ENCODE data around the gene ENG.

The ENG gene

DNA sequence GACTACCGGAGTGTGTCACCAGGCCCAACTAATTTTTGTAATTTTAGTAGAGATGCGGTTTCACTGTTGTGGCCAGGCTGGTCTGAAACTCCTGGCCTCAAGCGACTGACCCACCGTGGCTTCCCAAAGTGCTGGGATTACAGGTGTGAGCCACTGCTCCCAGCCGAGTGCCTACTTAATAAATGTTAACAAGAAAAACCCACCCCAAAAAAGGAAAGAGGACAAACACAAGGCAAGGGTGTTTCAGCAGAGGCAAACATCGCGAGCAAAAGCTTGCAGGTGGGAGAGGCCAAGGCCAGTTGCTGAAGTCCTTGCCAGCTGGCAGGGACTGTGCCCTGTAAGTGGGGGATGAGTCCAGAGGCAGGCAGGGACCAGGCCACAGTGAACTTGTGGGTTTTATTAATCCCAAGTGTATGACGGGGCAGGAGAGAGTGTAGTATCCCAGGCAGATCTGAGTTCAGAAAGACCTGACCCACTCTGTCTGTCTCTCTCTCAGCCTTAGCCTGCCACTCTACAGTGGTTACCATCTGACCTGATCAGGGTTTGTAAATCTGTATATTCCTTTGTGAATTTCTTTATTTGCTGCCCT lies 58.1 kb downstream of the ENG start:
- peak; percentile 26; the same call in 1 of the 2 replicates for TF ChIP-seq ESRRG (CRISPR knock-in tag; IDR thresholded peaks at IDR 0.05)
- no peak for TF ChIP-seq ZC3H10 (CRISPR knock-in tag; IDR thresholded peaks at IDR 0.05)
- ATAC-seq: peak; percentile 51

DNA sequence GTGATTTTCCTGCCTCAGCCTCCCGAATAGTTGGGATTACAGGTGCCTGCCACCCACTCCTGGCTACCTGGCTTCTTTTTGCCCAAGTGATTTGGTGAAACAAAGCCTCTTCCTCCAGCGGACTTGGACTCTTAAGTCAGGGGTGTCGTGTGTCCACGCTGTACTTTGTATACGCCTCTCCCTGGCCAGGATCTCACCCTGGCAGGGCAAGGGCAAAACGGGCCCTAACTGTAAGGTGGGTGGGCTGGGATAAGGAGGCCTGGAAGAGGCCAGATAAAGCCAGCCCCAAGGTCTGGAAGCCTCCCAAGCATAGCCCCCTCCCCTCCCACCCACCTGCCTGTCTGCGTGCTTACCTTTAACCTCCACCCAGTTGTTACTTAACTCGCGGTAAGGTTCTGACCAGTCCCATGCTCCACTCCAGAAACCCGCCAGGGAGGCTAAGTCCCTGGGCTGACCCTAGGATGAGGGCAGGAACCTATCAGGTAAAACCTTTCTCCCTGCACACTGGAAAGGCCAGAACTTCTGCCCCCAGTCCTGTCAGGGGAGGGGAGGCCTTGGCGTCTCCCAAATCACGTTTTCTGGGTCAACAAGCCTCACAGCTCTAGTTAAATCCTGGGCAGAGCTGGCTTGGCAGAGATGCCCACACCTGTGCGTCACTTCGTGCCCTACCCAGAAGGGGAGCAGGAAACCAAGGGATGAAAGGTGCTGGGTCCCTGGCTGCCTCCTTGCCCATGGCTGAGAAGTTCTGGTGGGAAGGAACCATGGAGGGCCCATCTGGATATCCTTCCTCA lies 60.3 kb downstream of the ENG start:
- ATAC-seq: peak; percentile 17
- TF ChIP-seq ZC3H10 (CRISPR knock-in tag; IDR thresholded peaks at IDR 0.05) (no peak), TCF4 (CRISPR knock-in tag; IDR thresholded peaks at IDR 0.05; ENCODE audit: borderline replicate concordance) (no peak), SNAI2 (CRISPR knock-in tag; IDR thresholded peaks at IDR 0.05) (no peak), ESRRG (CRISPR knock-in tag; IDR thresholded peaks at IDR 0.05) (no peak), CSDC2 (CRISPR knock-in tag; IDR thresholded peaks at IDR 0.05) (no peak), TSHZ2 (CRISPR knock-in tag; IDR thresholded peaks at IDR 0.05) (no peak), PPARA (CRISPR knock-in tag; IDR thresholded peaks at IDR 0.05; ENCODE audit: borderline replicate concordance) (no peak), ZNF565 (CRISPR knock-in tag; conservative IDR thresholded peaks at IDR 0.05; ENCODE audit: low read depth) (no peak), OSR1 (CRISPR knock-in tag; IDR thresholded peaks at IDR 0.05) (no peak), ZFP30 (CRISPR knock-in tag; IDR thresholded peaks at IDR 0.05) (no peak), ISL1 (CRISPR knock-in tag; IDR thresholded peaks at IDR 0.05) (no peak), ARNTL (CRISPR knock-in tag; IDR thresholded peaks at IDR 0.05; ENCODE audit: borderline replicate concordance, low read depth) (no peak), TOX (CRISPR knock-in tag; IDR thresholded peaks at IDR 0.05; ENCODE audit: borderline replicate concordance) (no peak), BACH2 (CRISPR knock-in tag; IDR thresholded peaks at IDR 0.05; ENCODE audit: borderline replicate concordance) (no peak), RARB (CRISPR knock-in tag; IDR thresholded peaks at IDR 0.05) (no peak), ZFP3 (CRISPR knock-in tag; IDR thresholded peaks at IDR 0.05) (no peak)
- TF ChIP-seq, protein P1, sequence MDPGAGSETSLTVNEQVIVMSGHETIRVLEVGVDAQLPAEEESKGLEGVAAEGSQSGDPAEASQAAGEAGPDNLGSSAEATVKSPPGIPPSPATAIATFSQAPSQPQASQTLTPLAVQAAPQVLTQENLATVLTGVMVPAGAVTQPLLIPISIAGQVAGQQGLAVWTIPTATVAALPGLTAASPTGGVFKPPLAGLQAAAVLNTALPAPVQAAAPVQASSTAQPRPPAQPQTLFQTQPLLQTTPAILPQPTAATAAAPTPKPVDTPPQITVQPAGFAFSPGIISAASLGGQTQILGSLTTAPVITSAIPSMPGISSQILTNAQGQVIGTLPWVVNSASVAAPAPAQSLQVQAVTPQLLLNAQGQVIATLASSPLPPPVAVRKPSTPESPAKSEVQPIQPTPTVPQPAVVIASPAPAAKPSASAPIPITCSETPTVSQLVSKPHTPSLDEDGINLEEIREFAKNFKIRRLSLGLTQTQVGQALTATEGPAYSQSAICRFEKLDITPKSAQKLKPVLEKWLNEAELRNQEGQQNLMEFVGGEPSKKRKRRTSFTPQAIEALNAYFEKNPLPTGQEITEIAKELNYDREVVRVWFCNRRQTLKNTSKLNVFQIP (CRISPR knock-in tag; IDR thresholded peaks at IDR 0.05; ENCODE audit: borderline replicate concordance, low read depth): no peak
- TF ChIP-seq, protein P2, sequence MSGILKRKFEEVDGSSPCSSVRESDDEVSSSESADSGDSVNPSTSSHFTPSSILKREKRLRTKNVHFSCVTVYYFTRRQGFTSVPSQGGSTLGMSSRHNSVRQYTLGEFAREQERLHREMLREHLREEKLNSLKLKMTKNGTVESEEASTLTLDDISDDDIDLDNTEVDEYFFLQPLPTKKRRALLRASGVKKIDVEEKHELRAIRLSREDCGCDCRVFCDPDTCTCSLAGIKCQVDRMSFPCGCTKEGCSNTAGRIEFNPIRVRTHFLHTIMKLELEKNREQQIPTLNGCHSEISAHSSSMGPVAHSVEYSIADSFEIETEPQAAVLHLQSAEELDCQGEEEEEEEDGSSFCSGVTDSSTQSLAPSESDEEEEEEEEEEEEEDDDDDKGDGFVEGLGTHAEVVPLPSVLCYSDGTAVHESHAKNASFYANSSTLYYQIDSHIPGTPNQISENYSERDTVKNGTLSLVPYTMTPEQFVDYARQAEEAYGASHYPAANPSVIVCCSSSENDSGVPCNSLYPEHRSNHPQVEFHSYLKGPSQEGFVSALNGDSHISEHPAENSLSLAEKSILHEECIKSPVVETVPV (CRISPR knock-in tag; IDR thresholded peaks at IDR 0.05): no peak
- TF ChIP-seq, protein P3, sequence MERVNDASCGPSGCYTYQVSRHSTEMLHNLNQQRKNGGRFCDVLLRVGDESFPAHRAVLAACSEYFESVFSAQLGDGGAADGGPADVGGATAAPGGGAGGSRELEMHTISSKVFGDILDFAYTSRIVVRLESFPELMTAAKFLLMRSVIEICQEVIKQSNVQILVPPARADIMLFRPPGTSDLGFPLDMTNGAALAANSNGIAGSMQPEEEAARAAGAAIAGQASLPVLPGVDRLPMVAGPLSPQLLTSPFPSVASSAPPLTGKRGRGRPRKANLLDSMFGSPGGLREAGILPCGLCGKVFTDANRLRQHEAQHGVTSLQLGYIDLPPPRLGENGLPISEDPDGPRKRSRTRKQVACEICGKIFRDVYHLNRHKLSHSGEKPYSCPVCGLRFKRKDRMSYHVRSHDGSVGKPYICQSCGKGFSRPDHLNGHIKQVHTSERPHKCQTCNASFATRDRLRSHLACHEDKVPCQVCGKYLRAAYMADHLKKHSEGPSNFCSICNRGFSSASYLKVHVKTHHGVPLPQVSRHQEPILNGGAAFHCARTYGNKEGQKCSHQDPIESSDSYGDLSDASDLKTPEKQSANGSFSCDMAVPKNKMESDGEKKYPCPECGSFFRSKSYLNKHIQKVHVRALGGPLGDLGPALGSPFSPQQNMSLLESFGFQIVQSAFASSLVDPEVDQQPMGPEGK (CRISPR knock-in tag; IDR thresholded peaks at IDR 0.05; ENCODE audit: borderline replicate concordance): no peak

DNA sequence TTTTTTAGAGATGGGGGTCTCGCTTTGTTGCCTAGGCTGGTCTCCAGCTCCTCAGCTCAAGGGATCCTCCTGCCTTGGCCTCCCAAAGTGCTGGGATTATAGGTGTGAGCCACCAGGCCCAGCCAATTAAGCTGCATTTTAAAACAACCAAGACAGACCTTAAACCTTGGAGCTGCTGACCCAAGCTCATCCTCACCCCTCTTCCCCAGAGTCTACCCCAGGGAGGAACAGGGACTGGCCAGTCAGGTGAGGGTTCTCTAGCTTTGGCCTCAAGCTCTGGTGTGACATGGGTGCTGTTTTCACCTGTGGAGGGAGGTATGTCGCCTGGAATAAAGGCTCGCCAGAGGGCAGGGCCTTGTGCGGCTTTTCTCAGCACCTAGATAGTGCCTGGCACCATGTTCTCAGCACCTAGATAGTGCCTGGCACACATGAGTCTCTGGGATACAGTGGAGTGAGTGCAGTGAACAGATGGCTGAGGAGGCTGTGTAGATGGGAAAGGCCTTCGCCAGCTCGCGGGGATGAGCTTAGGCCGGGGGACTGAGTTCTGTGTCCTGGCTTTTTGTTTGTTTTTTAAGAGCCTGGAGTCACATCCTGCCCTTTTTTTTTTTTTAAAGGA lies 61.3 kb downstream of the ENG start:
- ATAC-seq: peak; percentile 13; the same call in 2 of the 3 replicates
- TF ChIP-seq ZFP3 (CRISPR knock-in tag; IDR thresholded peaks at IDR 0.05) (no peak), TCF4 (CRISPR knock-in tag; IDR thresholded peaks at IDR 0.05; ENCODE audit: borderline replicate concordance) (no peak), CREB5 (CRISPR knock-in tag; IDR thresholded peaks at IDR 0.05; ENCODE audit: low read depth) (no peak), SNAI2 (CRISPR knock-in tag; IDR thresholded peaks at IDR 0.05) (no peak), TOX (CRISPR knock-in tag; IDR thresholded peaks at IDR 0.05; ENCODE audit: borderline replicate concordance) (no peak), ZC3H10 (CRISPR knock-in tag; IDR thresholded peaks at IDR 0.05) (no peak), OSR1 (CRISPR knock-in tag; IDR thresholded peaks at IDR 0.05) (no peak), ZFP30 (CRISPR knock-in tag; IDR thresholded peaks at IDR 0.05) (no peak), ZNF565 (CRISPR knock-in tag; conservative IDR thresholded peaks at IDR 0.05; ENCODE audit: low read depth) (no peak), ISL1 (CRISPR knock-in tag; IDR thresholded peaks at IDR 0.05) (no peak), ZNF8 (CRISPR knock-in tag; IDR thresholded peaks at IDR 0.05) (no peak), TSHZ2 (CRISPR knock-in tag; IDR thresholded peaks at IDR 0.05) (no peak)
- TF ChIP-seq, protein P2 (CRISPR knock-in tag; IDR thresholded peaks at IDR 0.05): no peak

All from SK-N-SH treated with all-trans-retinoic acid at 6 μM for 48 hours (cell line).